Measurements from ENCODE around the gene WIPF1.

The WIPF1 gene

GRCh38 chr2:174643356-174643755 is 45.8 kb upstream of the WIPF1 start:
- Histone ChIP-seq H3K4me3 (ENCODE audit: low read length) (no peak overlapping the region), H3K36me3 (ENCODE audit: control insufficient read depth, low read length) (no peaks in the 10 kb centered on the region), H3K79me2 (ENCODE audit: control insufficient read depth, low read length) (no peaks in the 10 kb centered on the region), H3F3A (ENCODE audit: control insufficient read depth, insufficient read depth) (no peaks in the 10 kb centered on the region), H3K4me1 (ENCODE audit: control insufficient read depth, low read length) (peaks cover 5% of the 10 kb centered on the region), H3K27me3 (ENCODE audit: control insufficient read depth, low read length) (no peaks in the 10 kb centered on the region), H3K4me2 (ENCODE audit: low read length) (no peak overlapping the region), H3K9me3 (ENCODE audit: control insufficient read depth, insufficient read depth, low read length) (no peaks in the 10 kb centered on the region), H3K9me2 (replicated peaks; ENCODE audit: control insufficient read depth, low read length) (no peaks in the 10 kb centered on the region), H4K20me1 (ENCODE audit: control insufficient read depth, insufficient read depth, low read depth, low read length) (no peaks in the 10 kb centered on the region), H3K27ac (ENCODE audit: low read depth, low read length) (no peak overlapping the region)
- no peak for TF ChIP-seq CTCF (IDR thresholded peaks at IDR 0.05; ENCODE audit: low read depth, low read length, poor library complexity, severe bottlenecking)
- TF ChIP-seq EZH2phosphoT487 (IDR thresholded peaks at IDR 0.05; ENCODE audit: borderline replicate concordance, low read length): no peak

- no peaks in the 10 kb centered on the region for H3K9me2 ChIP-seq (replicated peaks; ENCODE audit: control insufficient read depth, low read length)
- H3K9me3 ChIP-seq (ENCODE audit: control insufficient read depth, insufficient read depth, low read length): no peaks in the 10 kb centered on the region
- H3F3A ChIP-seq (ENCODE audit: control insufficient read depth, insufficient read depth): 0 out of 2 replicates have a peak, but pooled peaks cover 2% of the 10 kb centered on the region
- peaks cover 5% of the 10 kb centered on the region for H3K4me1 ChIP-seq (ENCODE audit: control insufficient read depth, low read length)
- no peak overlapping the region for H3K27ac ChIP-seq (ENCODE audit: low read depth, low read length)
- no peaks in the 10 kb centered on the region for H4K20me1 ChIP-seq (ENCODE audit: control insufficient read depth, insufficient read depth, low read depth, low read length)
- TF ChIP-seq CTCF (IDR thresholded peaks at IDR 0.05; ENCODE audit: low read depth, low read length, poor library complexity, severe bottlenecking) (no peak), EZH2phosphoT487 (IDR thresholded peaks at IDR 0.05; ENCODE audit: borderline replicate concordance, low read length) (no peak)
- no peak overlapping the region for H3K4me2 ChIP-seq (ENCODE audit: low read length)
- H3K36me3 ChIP-seq (ENCODE audit: control insufficient read depth, low read length): no peaks in the 10 kb centered on the region
- no peaks in the 10 kb centered on the region for H3K79me2 ChIP-seq (ENCODE audit: control insufficient read depth, low read length)
- H3K4me3 ChIP-seq (ENCODE audit: low read length): no peak overlapping the region
- H3K27me3 ChIP-seq (ENCODE audit: control insufficient read depth, low read length): no peaks in the 10 kb centered on the region
Measured at GRCh38 chr2:174641168-174641567, 43.6 kb upstream of the WIPF1 start.

- Histone ChIP-seq H3F3A (ENCODE audit: control insufficient read depth, insufficient read depth) (0 out of 2 replicates have a peak, but pooled peaks cover 2% of the 10 kb centered on the region), H3K36me3 (ENCODE audit: control insufficient read depth, low read length) (peaks cover 2% of the 10 kb centered on the region), H3K9me2 (replicated peaks; ENCODE audit: control insufficient read depth, low read length) (no peaks in the 10 kb centered on the region), H4K20me1 (ENCODE audit: control insufficient read depth, insufficient read depth, low read depth, low read length) (no peaks in the 10 kb centered on the region), H3K27ac (ENCODE audit: low read depth, low read length) (no peak overlapping the region), H3K79me2 (ENCODE audit: control insufficient read depth, low read length) (peaks cover 23% of the 10 kb centered on the region), H3K4me3 (ENCODE audit: low read length) (no peak overlapping the region), H3K9me3 (ENCODE audit: control insufficient read depth, insufficient read depth, low read length) (no peaks in the 10 kb centered on the region), H3K4me1 (ENCODE audit: control insufficient read depth, low read length) (peaks cover 39% of the 10 kb centered on the region), H3K4me2 (ENCODE audit: low read length) (no peak overlapping the region), H3K27me3 (ENCODE audit: control insufficient read depth, low read length) (no peaks in the 10 kb centered on the region)
- no peak for TF ChIP-seq CTCF (IDR thresholded peaks at IDR 0.05; ENCODE audit: low read depth, low read length, poor library complexity, severe bottlenecking)
- no peak for TF ChIP-seq EZH2phosphoT487 (IDR thresholded peaks at IDR 0.05; ENCODE audit: borderline replicate concordance, low read length)
Measured at GRCh38 chr2:174636987-174637386, 39.4 kb upstream of the WIPF1 start.
